Measurements from ENCODE around the gene NTSR2. TPM values are rescaled to one million over a fixed set of nuclear protein-coding genes. Genes with fewer than 3 reads are reported as not detected.

The NTSR2 gene
- total RNA-seq, 2 experiments from 2014 or later: not detected

DNA sequence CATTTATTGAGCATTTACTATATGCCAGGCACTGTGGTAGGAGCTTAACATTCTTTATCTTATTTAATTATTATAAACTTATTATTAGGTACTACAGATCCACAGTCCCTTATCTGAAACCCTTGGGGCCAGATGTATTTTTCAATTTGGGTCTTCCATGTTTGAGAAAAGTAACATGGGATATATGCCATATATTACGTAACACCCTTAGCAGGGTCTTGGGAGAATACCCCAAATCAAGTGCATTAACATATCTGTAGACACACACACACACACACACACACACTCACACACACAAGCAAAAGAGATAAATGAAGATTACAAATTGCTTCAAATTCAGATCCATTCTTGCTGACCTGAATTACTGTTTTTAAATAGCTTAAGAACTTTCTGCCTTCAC is 13.7 kb downstream of the NTSR2 start:
- DNase-seq (no peak), ATAC-seq (no peak)
- H3K27ac Mint-ChIP-seq: no peak overlapping the region
- CTCF ChIA-PET: no interaction called here
- H3K36me3 Mint-ChIP-seq: no peaks in the 10 kb centered on the region
- H3K4me1 Mint-ChIP-seq: no peaks in the 10 kb centered on the region
- H3K27me3 Mint-ChIP-seq: peaks cover 4% of the 10 kb centered on the region
- H3K4me3 Mint-ChIP-seq: no peak overlapping the region
- H3K9me3 Mint-ChIP-seq (ENCODE audit: low read depth): no peaks in the 10 kb centered on the region

DNA sequence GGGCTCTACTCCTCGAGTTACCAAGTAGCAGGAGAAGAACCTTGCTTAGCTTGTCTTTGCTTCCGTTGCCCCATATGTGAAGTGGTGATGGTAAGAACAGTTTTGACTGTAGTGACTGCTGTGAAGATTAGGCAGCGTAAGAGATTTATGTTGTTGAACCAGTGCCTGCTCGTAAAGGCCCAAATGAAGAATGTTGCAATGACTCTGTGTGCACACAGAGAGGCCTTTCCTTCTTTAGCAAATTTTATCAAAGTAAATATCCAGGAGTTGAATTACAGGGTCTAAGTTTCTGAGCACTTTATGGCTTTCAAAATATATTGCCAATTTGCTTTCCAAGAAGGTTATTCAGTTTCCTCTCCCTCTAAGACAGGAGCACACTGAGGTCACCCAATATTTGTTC is 14.5 kb downstream of the NTSR2 start:
- Mint-ChIP-seq H3K4me3 (no peak overlapping the region), H3K27me3 (peaks cover 3% of the 10 kb centered on the region), H3K9me3 (ENCODE audit: low read depth) (no peaks in the 10 kb centered on the region), H3K27ac (no peak overlapping the region), H3K4me1 (no peaks in the 10 kb centered on the region), H3K36me3 (no peaks in the 10 kb centered on the region)
- no peak for DNase-seq
- CTCF ChIA-PET: no interaction called here
- ATAC-seq: no peak

DNA sequence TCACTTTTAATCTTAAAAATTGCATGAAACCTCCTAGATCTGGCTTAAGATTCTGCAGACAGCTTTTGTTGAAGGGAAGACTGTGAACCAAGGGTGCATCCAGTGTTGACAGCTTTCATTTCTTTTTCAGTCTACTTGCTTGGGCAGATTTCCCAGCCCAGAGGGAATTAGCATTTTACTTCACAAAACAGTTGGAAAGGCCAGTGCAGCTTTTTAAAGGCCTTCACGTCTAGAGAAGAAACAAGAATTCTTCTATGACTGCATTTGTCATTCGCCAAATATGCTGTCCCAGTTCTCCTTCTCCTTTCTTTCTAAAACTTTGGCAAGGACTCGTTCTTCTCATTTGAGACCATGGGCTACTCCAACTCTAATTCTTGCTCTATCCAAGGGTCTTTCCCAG is 17.4 kb downstream of the NTSR2 start:
- H3K4me1 Mint-ChIP-seq: no peaks in the 10 kb centered on the region
- peaks cover 15% of the 10 kb centered on the region for H3K27me3 Mint-ChIP-seq
- no peaks in the 10 kb centered on the region for H3K9me3 Mint-ChIP-seq (ENCODE audit: low read depth)
- no peak overlapping the region for H3K27ac Mint-ChIP-seq
- no peak overlapping the region for H3K4me3 Mint-ChIP-seq
- DNase-seq: no peak
- CTCF ChIA-PET: no interaction called here
- ATAC-seq: no peak
- no peaks in the 10 kb centered on the region for H3K36me3 Mint-ChIP-seq

DNA sequence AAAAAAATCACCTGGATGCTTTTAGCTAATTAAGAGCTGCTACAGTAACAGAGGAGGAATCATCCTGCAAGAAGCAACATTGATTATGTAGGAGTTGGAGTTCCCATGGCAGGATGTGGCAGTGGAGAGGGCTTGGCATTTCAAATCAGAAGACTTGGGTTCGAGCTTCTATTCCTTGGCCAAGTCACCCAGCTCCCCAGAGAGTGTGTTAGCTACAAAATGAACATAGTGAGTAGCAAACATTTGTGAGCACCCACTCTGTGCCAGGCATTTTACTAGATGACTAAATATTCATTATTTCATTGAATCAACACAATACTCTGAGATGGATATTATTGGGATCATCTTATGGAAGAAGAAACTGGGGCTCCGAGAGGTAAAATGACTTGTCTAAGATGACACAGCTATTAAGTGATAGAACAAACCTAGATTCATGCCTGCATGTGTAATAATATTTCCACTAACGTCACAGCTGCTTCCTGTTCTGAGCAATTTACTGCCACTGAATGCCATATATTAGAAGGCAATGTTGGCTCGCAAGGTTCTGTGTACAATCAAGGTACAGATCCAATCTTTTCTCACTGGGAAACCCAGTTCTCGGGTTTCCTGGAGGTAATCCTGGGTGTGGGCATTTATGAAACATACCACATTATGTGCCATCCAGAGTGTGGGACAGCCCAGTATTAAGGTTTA is 18.0 kb downstream of the NTSR2 start:
- Mint-ChIP-seq H3K4me1 (no peaks in the 10 kb centered on the region), H3K9me3 (ENCODE audit: low read depth) (no peaks in the 10 kb centered on the region), H3K4me3 (no peak overlapping the region), H3K27me3 (peaks cover 19% of the 10 kb centered on the region), H3K36me3 (no peaks in the 10 kb centered on the region), H3K27ac (no peak overlapping the region)
- no peak for ATAC-seq
- CTCF ChIA-PET: no interaction called here
- DNase-seq: no peak

DNA sequence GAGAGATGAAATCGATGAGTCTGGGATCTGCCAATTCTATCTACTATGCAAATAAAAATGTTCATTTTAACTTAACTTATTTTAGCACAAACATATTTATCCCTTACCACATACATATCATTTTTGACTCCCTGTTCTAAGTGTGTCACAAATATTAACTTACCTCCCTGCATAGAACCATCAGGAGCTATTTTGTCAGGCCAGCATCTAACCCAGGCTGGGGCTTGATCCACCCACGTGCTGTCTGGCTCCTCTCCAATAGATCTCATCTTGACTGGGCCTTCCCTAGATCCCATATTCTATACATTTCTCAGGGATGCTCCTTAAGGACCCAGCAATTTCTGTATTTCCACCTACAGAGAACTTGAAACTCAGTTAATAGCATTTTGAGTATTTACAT is 20.9 kb downstream of the NTSR2 start:
- H3K4me3 Mint-ChIP-seq: no peak overlapping the region
- no peak for ATAC-seq
- no peaks in the 10 kb centered on the region for H3K4me1 Mint-ChIP-seq
- H3K27me3 Mint-ChIP-seq: peaks cover 24% of the 10 kb centered on the region
- H3K27ac Mint-ChIP-seq: no peak overlapping the region
- DNase-seq: no peak
- CTCF ChIA-PET: no interaction called here
- no peaks in the 10 kb centered on the region for H3K9me3 Mint-ChIP-seq (ENCODE audit: low read depth)
- H3K36me3 Mint-ChIP-seq: no peaks in the 10 kb centered on the region

DNA sequence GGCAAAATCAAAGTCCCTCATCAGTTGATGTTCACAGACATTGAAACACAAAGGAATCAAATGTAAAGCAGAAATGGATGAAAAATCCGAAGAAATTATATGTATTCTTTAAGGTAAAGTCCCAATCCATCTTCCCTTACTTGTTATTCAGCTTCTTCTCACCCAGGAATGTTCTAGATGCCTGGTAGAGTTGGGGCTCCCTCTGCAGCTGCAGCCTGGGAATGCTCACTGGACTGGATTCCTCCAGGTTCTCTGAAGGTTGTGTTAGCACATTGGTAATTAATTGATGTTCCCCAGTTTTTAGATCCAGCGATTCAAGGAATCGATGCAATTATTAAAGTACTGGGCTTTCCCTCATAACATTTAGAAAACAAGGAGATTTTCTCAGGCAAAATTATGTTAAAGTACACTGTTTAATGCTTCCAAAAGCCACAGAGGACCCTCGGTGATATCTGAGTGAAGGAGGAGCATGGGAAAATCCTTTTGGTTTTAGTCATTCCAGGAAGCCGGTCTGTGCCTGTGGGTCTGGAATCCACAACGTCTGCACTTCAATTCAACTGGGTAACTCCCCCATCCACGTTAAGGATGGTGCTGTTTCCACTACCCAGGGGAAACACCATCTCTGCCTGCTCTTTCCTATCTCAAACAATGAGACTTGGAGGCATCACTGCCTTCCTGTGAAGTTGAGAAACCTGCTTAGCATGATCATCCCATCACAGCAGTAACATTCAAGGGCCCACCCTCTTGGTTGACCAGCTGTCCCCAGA is 22.0 kb downstream of the NTSR2 start:
- H3K27ac Mint-ChIP-seq: no peak overlapping the region
- H3K27me3 Mint-ChIP-seq: peaks cover 27% of the 10 kb centered on the region
- H3K9me3 Mint-ChIP-seq (ENCODE audit: low read depth): no peaks in the 10 kb centered on the region
- DNase-seq (no peak), ATAC-seq (no peak)
- no peaks in the 10 kb centered on the region for H3K4me1 Mint-ChIP-seq
- H3K4me3 Mint-ChIP-seq: no peak overlapping the region
- H3K36me3 Mint-ChIP-seq: no peaks in the 10 kb centered on the region
- CTCF ChIA-PET: no interaction called here

DNA sequence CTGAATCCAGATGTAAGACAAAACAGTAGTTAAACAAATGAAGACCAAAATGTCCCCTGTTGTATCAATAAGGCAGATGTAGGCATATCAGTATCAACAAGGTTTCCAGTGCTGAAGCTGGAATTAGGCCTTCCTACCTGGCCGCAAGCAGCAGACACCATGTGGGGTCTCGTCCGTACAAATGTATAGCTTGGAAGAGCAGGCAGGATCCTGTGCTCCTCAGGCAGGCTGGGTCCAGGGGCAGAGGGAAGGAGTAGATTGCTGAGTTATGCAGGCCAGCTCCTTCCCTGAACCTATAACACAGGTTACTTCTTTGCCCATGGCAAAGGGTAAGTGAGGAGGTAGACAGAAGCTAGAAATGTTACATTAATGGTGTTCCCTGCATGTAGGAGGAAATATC is 23.5 kb downstream of the NTSR2 start:
- CTCF ChIA-PET: interaction anchor here (1.1 kb wide), 1 partner anchor 46 kb away, joined by 3 read pairs; no protein-coding TSS in a partner anchor
- no peak for DNase-seq
- Mint-ChIP-seq H3K27ac (no peak overlapping the region), H3K4me1 (no peaks in the 10 kb centered on the region), H3K4me3 (no peak overlapping the region), H3K9me3 (ENCODE audit: low read depth) (no peaks in the 10 kb centered on the region), H3K36me3 (no peaks in the 10 kb centered on the region), H3K27me3 (peaks cover 27% of the 10 kb centered on the region)
- ATAC-seq: no peak

DNA sequence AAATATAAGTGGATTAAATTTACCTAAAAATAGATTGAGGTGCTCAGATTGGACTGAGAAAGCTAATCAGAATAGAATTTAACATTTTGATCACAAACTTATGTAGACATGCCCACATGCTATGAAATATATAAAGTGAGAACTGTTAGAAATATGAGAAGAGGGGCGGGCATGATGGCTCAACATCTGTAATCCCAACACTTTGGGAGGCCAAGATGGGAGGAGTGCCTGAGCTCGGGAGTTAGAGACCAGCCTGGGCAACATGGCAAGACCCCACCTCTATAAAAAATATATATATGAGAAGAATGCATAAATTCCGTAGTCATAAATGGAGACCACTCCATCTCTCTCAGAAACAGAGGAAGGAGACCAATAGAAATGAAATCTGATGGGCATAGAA is 25.7 kb downstream of the NTSR2 start:
- H3K36me3 Mint-ChIP-seq: no peaks in the 10 kb centered on the region
- DNase-seq (no peak), ATAC-seq (no peak)
- no peaks in the 10 kb centered on the region for H3K9me3 Mint-ChIP-seq (ENCODE audit: low read depth)
- no peaks in the 10 kb centered on the region for H3K4me1 Mint-ChIP-seq
- H3K4me3 Mint-ChIP-seq: no peak overlapping the region
- H3K27me3 Mint-ChIP-seq: peaks cover 17% of the 10 kb centered on the region
- CTCF ChIA-PET: no interaction called here
- no peak overlapping the region for H3K27ac Mint-ChIP-seq

DNA sequence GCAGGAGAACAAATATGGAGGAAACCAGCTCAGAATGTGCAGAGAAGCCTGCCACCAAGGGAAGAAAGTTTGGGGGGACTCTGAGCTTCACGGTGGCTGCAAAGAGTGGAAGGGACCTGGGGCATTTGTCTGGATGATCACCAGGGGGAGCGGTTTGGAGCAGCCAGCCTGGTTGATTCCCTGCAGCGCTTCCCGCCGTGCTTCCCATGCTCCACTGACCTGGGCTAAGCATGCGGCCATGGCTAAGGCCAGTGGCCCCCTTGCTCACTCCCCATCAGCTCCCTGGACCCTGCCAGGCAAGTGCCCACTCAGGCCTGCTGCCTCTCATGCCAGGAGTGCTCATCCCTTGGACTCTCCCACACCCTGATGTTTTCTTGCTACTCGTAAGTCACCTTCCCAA is 27.0 kb downstream of the NTSR2 start:
- Mint-ChIP-seq H3K27me3 (peaks cover 13% of the 10 kb centered on the region), H3K4me1 (no peaks in the 10 kb centered on the region), H3K4me3 (no peak overlapping the region), H3K9me3 (ENCODE audit: low read depth) (no peaks in the 10 kb centered on the region), H3K27ac (no peak overlapping the region), H3K36me3 (no peaks in the 10 kb centered on the region)
- no peak for ATAC-seq
- CTCF ChIA-PET: no interaction called here
- DNase-seq: no peak

DNA sequence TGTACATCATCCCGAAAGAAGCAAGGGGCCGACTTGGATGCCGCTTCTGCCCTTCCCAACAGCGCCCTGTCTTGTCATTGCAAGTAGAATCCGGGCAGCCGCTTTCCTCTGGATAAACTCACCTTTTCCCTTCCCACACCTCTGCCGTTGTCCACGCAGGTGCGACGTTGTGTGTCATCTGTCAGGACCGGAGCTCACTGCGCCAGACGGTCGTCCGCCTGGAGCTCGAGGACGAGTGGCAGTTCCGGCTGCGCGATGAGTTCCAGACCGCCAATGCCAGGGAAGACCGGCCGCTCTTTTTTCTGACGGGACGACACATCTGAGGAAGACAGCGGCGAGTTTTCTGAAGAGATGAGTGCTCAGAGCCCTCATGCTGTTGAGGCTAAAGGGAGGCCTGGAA is 29.9 kb downstream of the NTSR2 start:
- no peak overlapping the region for H3K4me3 Mint-ChIP-seq
- H3K4me1 Mint-ChIP-seq: no peaks in the 10 kb centered on the region
- no peak overlapping the region for H3K27ac Mint-ChIP-seq
- ATAC-seq (no peak), DNase-seq (no peak)
- no peaks in the 10 kb centered on the region for H3K36me3 Mint-ChIP-seq
- no peaks in the 10 kb centered on the region for H3K9me3 Mint-ChIP-seq (ENCODE audit: low read depth)
- H3K27me3 Mint-ChIP-seq: peaks cover 6% of the 10 kb centered on the region
- CTCF ChIA-PET: no interaction called here

DNA sequence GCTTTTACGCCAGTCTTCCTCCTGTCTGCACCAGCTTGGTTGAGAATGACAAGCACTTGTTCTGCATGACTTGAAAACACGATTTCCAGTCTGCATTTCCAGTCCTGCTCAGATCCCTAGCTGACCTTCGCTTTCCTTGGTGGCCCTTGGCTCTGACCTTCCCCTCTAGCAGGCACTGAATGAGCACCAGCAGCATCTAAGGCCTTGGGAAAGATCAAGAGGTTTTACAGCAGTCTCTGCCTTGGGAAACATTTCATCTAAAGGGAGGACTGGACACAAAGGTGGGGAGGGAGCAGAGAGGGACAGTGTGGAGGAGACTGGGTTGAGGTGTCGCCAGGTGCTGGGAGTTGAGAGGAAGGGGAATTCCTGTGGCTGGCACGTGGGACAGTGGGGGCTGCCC is 30.5 kb downstream of the NTSR2 start:
- CTCF ChIA-PET: no interaction called here
- H3K9me3 Mint-ChIP-seq (ENCODE audit: low read depth): no peaks in the 10 kb centered on the region
- no peak for DNase-seq
- no peak overlapping the region for H3K27ac Mint-ChIP-seq
- peaks cover 4% of the 10 kb centered on the region for H3K27me3 Mint-ChIP-seq
- H3K4me1 Mint-ChIP-seq: no peaks in the 10 kb centered on the region
- no peak overlapping the region for H3K4me3 Mint-ChIP-seq
- ATAC-seq: no peak
- H3K36me3 Mint-ChIP-seq: no peaks in the 10 kb centered on the region

DNA sequence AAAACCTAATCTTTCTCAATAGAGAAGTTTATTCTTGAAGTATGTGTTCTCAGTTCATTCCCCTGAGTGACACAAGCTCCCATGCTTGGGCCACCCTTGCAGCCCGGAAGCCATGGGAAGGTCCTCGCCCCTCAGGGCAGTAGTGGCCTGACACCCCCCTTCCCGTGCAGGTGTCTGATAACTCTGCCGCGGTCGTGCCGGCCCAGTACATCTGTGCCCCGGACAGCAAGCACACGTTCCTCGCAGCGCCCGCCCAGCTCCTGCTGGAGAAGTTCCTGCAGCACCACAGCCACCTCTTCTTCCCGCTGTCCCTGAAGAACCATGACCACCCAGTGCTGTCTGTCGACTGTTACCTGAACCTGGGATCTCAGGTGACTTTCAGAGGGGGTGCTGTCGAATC is 32.4 kb downstream of the NTSR2 start:
- Mint-ChIP-seq H3K36me3 (no peaks in the 10 kb centered on the region), H3K4me1 (no peaks in the 10 kb centered on the region), H3K4me3 (no peak overlapping the region), H3K9me3 (ENCODE audit: low read depth) (no peaks in the 10 kb centered on the region), H3K27ac (no peak overlapping the region), H3K27me3 (no peaks in the 10 kb centered on the region)
- DNase-seq (no peak), ATAC-seq (no peak)
- CTCF ChIA-PET: no interaction called here

DNA sequence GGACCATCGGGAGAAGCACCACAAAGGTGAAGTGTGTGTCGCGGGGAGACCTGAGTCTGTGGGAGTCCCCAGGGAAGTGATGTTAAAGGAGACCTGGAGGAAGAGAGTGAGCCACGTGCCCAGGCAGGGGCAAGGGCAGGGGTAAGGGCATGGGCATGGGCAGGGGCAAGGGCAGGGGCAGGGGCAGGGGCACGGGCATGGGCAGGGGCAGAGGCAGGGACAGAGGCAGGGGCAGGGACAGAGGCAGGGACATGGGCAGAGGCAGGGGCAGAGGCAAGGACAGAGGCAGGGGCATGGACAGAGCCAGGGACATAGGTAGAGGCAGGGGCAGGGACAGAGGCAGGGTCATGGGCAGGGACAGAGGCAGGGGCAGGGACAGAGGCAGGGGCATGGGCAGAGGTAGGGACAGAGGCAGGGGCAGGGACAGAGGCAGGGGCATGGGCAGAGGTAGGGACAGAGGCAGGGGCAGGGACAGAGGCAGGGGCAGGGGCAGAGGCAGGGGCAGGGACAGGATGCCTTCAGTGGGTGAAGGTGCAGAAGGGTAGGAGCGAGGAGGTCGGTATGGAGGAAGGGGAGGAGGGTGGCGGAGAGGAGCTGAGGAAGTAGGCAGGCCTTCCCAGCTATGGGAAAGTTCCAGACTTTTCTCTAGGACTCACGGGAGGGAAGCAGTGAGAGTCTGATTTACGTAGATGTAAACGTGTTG is 33.3 kb downstream of the NTSR2 start:
- Mint-ChIP-seq H3K9me3 (ENCODE audit: low read depth) (no peaks in the 10 kb centered on the region), H3K27ac (no peak overlapping the region), H3K36me3 (no peaks in the 10 kb centered on the region), H3K27me3 (no peaks in the 10 kb centered on the region), H3K4me3 (no peak overlapping the region), H3K4me1 (no peaks in the 10 kb centered on the region)
- DNase-seq (no peak), ATAC-seq (no peak)
- CTCF ChIA-PET: no interaction called here

DNA sequence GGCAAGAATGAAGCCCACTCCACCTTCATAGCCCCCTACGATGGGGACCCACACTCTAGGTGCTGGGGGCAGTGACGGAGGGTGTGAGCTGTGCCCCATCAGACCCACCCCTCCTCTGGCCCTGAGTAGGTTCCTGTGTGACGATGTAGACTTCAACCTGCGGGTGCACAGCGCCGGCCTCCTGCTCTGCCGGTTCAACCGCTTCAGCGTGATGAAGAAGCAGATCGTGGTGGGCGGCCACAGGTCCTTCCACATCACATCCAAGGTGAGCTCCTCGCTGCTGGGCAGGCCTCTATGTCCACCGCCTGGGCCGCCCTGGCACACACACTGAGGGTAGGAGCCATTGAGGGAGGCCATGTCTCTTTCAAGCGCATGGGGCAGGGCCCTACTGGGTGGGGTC is 34.9 kb downstream of the NTSR2 start:
- CTCF ChIA-PET: no interaction called here
- no peak overlapping the region for H3K4me3 Mint-ChIP-seq
- DNase-seq (no peak), ATAC-seq (no peak)
- H3K9me3 Mint-ChIP-seq (ENCODE audit: low read depth): no peaks in the 10 kb centered on the region
- no peaks in the 10 kb centered on the region for H3K36me3 Mint-ChIP-seq
- H3K4me1 Mint-ChIP-seq: no peaks in the 10 kb centered on the region
- H3K27ac Mint-ChIP-seq: no peak overlapping the region
- H3K27me3 Mint-ChIP-seq: no peaks in the 10 kb centered on the region
